Measurements from ENCODE around the gene FGF2. TPM values are rescaled to one million over a fixed set of nuclear protein-coding genes. Genes with fewer than 3 reads are reported as not detected.

The FGF2 gene
- total RNA-seq, 1 experiment from 2014 or later = 99.0 TPM

DNA sequence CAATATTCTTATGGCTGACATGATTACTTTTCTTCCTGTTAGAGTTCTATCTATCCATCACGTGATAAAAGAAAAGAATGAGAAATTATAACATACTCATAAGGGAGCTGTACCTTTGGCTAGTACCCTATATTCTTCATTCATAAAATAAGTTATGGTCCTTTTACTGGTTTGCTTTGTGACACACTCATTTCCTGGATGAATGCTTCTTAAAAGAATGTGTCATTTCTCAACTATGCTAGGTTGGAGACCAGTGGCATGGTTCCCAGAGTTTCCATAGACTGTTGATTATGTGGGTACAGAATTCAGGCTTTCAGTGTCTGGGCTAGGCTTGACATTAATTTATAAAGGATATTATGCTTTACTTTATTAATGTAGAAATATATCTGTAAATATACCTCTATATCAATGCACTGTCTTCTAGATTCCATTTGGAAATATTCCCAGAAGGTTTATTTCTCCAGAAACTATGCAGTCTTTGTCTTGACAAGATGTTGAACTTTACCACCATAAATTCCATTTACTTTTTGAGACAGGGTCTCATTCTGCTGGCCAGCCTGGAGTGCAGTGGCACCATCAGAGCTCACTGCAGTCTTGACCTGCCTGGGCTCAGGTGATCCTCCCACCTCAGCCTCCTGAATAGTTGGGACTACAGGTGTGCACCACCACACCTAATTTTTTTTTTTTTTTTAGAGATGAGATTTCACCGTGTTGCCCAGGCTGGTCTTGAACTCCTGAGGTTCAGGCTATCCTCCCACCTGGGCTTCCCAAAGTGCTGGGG is 71.9 kb downstream of the FGF2 start:
- no peak overlapping the region for H4K8ac ChIP-seq (replicated peaks; ENCODE audit: insufficient read length, low read depth, low read length)
- WGBS (ENCODE audit: extremely low coverage, insufficient read length, low lambda C conversion rate) = no CpG with 5 or more reads among the region's 2 CpGs
- H3K79me2 ChIP-seq (ENCODE audit: insufficient read depth, low read length) = no peaks in the 10 kb centered on the region
- peaks cover 0 to 3% of the 10 kb centered on the region in 2 experiments; a peak in 2 of 5 replicates for H3K9me3 Mint-ChIP-seq
- H3K4me1 Mint-ChIP-seq = peaks cover 17 to 25% of the 10 kb centered on the region in 2 experiments
- H3K56ac ChIP-seq (ENCODE audit: insufficient read length, low read depth, low read length) = no peak overlapping the region
- H3K79me1 ChIP-seq (ENCODE audit: insufficient read depth, low read depth, low read length, poor library complexity, severe bottlenecking) = no peaks in the 10 kb centered on the region
- no peaks in the 10 kb centered on the region for H3K27me3 ChIP-seq (ENCODE audit: insufficient read depth, low read length)
- no peak overlapping the region for H2BK12ac ChIP-seq (ENCODE audit: insufficient read length, low read depth, low read length)
- no peak overlapping the region for H4K5ac ChIP-seq (ENCODE audit: insufficient read length, low read depth, low read length)
- H4K20me1 ChIP-seq (ENCODE audit: control insufficient read depth, insufficient read depth, insufficient read length) = no peaks in the 10 kb centered on the region
- H3K4ac ChIP-seq (ENCODE audit: low read depth, low read length) = no peak overlapping the region
- H3K27ac Mint-ChIP-seq = peak overlapping the region in 1 of 3 experiments; percentile 4; a peak in 1 of 7 replicates
- TF ChIP-seq, protein P1, sequence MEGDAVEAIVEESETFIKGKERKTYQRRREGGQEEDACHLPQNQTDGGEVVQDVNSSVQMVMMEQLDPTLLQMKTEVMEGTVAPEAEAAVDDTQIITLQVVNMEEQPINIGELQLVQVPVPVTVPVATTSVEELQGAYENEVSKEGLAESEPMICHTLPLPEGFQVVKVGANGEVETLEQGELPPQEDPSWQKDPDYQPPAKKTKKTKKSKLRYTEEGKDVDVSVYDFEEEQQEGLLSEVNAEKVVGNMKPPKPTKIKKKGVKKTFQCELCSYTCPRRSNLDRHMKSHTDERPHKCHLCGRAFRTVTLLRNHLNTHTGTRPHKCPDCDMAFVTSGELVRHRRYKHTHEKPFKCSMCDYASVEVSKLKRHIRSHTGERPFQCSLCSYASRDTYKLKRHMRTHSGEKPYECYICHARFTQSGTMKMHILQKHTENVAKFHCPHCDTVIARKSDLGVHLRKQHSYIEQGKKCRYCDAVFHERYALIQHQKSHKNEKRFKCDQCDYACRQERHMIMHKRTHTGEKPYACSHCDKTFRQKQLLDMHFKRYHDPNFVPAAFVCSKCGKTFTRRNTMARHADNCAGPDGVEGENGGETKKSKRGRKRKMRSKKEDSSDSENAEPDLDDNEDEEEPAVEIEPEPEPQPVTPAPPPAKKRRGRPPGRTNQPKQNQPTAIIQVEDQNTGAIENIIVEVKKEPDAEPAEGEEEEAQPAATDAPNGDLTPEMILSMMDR (conservative IDR thresholded peaks at IDR 0.05) = no peak
- H3K9ac ChIP-seq (ENCODE audit: extremely low read depth, insufficient read length, low read length) = no peak overlapping the region
- H2BK120ac ChIP-seq (ENCODE audit: low read depth, low read length, poor library complexity, severe bottlenecking) = no peak overlapping the region
- H3K18ac ChIP-seq (ENCODE audit: insufficient read length, low read depth, low read length) = no peak overlapping the region
- no peaks in the 10 kb centered on the region for H3K4me1 ChIP-seq (ENCODE audit: insufficient read depth, low read length)
- no peaks in the 10 kb centered on the region for H3K23me2 ChIP-seq (ENCODE audit: insufficient read length, low read depth, low read length, poor library complexity, severe bottlenecking)
- H3K23ac ChIP-seq (ENCODE audit: insufficient read length, low read depth, low read length) = no peak overlapping the region
- H2BK15ac ChIP-seq (ENCODE audit: low read depth, low read length) = no peak overlapping the region
- DNase-seq = no peak
- no peak overlapping the region for H2AFZ ChIP-seq (ENCODE audit: low read length)
- no peak overlapping the region for H2BK5ac ChIP-seq (ENCODE audit: insufficient read length, low read length)
- H3K27me3 Mint-ChIP-seq (ENCODE audit: low read depth) = no peaks in the 10 kb centered on the region
- H3K14ac ChIP-seq (ENCODE audit: insufficient read depth, low read length) = no peak overlapping the region
- H3K27ac ChIP-seq (ENCODE audit: insufficient read length, low read depth, low read length) = no peak overlapping the region
- H3K9me3 ChIP-seq (ENCODE audit: control insufficient read depth, low read depth, low read length) = no peaks in the 10 kb centered on the region
- peaks cover 13 to 37% (median 34%) of the 10 kb centered on the region in 3 experiments for H3K36me3 Mint-ChIP-seq (ENCODE audit: insufficient read depth in 1 of 3, low read depth in 3 of 3)
- H3K4me2 ChIP-seq (ENCODE audit: insufficient read depth, insufficient read length, low read length) = no peak overlapping the region
- no peak overlapping the region for H2BK20ac ChIP-seq (ENCODE audit: low read depth, low read length, poor library complexity, severe bottlenecking)
- no peak overlapping the region for H3K4me3 Mint-ChIP-seq
- no peak overlapping the region for H2AK5ac ChIP-seq (ENCODE audit: insufficient read length, low read length)
- H4K91ac ChIP-seq (ENCODE audit: insufficient read length, low read depth, low read length) = no peak overlapping the region
- H3T11ph ChIP-seq (ENCODE audit: low read length) = no peak overlapping the region

All from H9 (cell line).